ENCODE results near the gene GLB1L2.

GLB1L2 gene

GRCh38 chr11:134334796-134335571 lies 3.2 kb downstream of the GLB1L2 start:
- no peak for DNase-seq (ENCODE audit: low read depth)
- no peak for TF ChIP-seq CTCF (IDR thresholded peaks at IDR 0.05; ENCODE audit: control insufficient read depth, extremely low read depth, insufficient read depth)

GRCh38 chr11:134337051-134337450 lies 5.3 kb downstream of the GLB1L2 start:
- no peak for DNase-seq (ENCODE audit: low read depth)
- H3K4me3 ChIP-seq (ENCODE audit: low read depth, low read length), result no peak overlapping the region
- TF ChIP-seq CTCF (IDR thresholded peaks at IDR 0.05; ENCODE audit: control insufficient read depth, extremely low read depth, insufficient read depth), result no peak

More at GRCh38 chr11:134334796-134335571, 3.2 kb downstream of the GLB1L2 start:
- no peak overlapping the region for H3K4me3 ChIP-seq (ENCODE audit: low read depth, low read length)

- no peak overlapping the region for H3K4me3 ChIP-seq (ENCODE audit: low read depth, low read length)
- DNase-seq (ENCODE audit: low read depth), result no peak
- no peak for TF ChIP-seq CTCF (IDR thresholded peaks at IDR 0.05; ENCODE audit: control insufficient read depth, extremely low read depth, insufficient read depth)
Observed at GRCh38 chr11:134338068-134338467, 6.3 kb downstream of the GLB1L2 start.

GRCh38 chr11:134338654-134339053 lies 6.9 kb downstream of the GLB1L2 start:
- no peak for TF ChIP-seq CTCF (IDR thresholded peaks at IDR 0.05; ENCODE audit: control insufficient read depth, extremely low read depth, insufficient read depth)
- H3K4me3 ChIP-seq (ENCODE audit: low read depth, low read length), result no peak overlapping the region
- no peak for DNase-seq (ENCODE audit: low read depth)

GRCh38 chr11:134339756-134340155 lies 8.0 kb downstream of the GLB1L2 start:
- no peak for TF ChIP-seq CTCF (IDR thresholded peaks at IDR 0.05; ENCODE audit: control insufficient read depth, extremely low read depth, insufficient read depth)
- H3K4me3 ChIP-seq (ENCODE audit: low read depth, low read length), result no peak overlapping the region
- no peak for DNase-seq (ENCODE audit: low read depth)

- no peak for TF ChIP-seq CTCF (IDR thresholded peaks at IDR 0.05; ENCODE audit: control insufficient read depth, extremely low read depth, insufficient read depth)
- no peak overlapping the region for H3K4me3 ChIP-seq (ENCODE audit: low read depth, low read length)
- no peak for DNase-seq (ENCODE audit: low read depth)
Observed at GRCh38 chr11:134340354-134340964, 8.7 kb downstream of the GLB1L2 start.
